ENCODE results near the gene SOX13. TPM values are rescaled to one million over a fixed set of nuclear protein-coding genes. Genes with fewer than 3 reads are reported as not detected.

SOX13 gene
- total and polyA plus RNA-seq, 9 donors = 12.0 to 43.0 (median 21.8) TPM

DNA sequence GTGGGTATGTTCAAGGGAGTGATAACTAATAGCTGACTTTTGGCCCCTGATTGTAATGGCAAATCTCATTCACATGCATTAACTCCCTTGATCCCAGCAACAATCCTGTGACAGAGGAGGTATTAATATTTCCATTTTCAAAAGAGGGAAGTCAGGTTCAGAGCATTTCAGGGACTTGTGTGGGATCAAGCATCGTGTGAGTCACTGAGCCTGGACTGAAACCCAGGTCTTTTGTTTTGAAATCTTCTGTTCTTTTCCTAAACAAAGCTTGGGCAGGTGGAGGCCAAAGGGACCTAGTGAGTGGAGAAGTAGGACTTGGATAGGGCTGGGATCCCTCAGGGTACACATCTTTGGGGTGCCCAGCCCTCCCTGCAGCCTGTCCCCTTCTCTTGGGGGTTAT, 41.0 kb downstream of the SOX13 start:
- 48 to 61% (median 56%) methylated on average over 1 of the region's 1 CpG for WGBS, 3 donors
- intact Hi-C loops (cut with DNase I) = no loop called here
- no peak for DNase-seq

DNA sequence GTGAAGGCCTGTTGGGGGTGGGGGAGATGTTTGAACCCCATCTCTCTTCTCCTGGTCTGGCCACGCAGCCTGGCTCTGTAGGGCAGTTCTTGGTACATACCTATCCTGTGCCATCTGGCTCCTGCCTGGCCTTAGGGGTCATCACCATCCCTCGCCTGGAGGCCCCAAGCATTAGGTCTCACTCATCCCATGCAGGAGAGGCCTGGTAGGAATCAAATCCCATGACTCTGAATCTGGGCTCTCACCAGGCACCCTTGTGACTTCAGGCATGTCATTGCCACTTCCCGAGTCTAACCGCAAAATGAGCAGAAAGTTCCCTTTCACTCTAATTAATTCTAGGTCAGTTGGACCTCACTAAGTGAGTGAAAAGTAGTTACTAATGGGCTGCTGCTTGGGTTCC, 41.7 kb downstream of the SOX13 start:
- intact Hi-C loops (cut with DNase I) = no loop called here
- TF ChIP-seq POLR2A (IDR thresholded peaks at IDR 0.05) (no peak), EP300 (IDR thresholded peaks at IDR 0.05) (no peak)
- TF ChIP-seq, protein P1, sequence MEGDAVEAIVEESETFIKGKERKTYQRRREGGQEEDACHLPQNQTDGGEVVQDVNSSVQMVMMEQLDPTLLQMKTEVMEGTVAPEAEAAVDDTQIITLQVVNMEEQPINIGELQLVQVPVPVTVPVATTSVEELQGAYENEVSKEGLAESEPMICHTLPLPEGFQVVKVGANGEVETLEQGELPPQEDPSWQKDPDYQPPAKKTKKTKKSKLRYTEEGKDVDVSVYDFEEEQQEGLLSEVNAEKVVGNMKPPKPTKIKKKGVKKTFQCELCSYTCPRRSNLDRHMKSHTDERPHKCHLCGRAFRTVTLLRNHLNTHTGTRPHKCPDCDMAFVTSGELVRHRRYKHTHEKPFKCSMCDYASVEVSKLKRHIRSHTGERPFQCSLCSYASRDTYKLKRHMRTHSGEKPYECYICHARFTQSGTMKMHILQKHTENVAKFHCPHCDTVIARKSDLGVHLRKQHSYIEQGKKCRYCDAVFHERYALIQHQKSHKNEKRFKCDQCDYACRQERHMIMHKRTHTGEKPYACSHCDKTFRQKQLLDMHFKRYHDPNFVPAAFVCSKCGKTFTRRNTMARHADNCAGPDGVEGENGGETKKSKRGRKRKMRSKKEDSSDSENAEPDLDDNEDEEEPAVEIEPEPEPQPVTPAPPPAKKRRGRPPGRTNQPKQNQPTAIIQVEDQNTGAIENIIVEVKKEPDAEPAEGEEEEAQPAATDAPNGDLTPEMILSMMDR (IDR thresholded peaks at IDR 0.05) = no peak
- DNase-seq = no peak
- Histone ChIP-seq H3K36me3 (no peaks in the 10 kb centered on the region), H3K4me1 (ENCODE audit: insufficient read depth) (peaks cover 4% of the 10 kb centered on the region), H3K9me3 (no peaks in the 10 kb centered on the region), H3K27ac (no peak overlapping the region), H3K4me3 (no peak overlapping the region), H3K27me3 (no peaks in the 10 kb centered on the region)
- 96 to 97% (median 97%) methylated on average over 4 of the region's 4 CpGs for WGBS, 3 donors

More for the DNA sequence above, 41.0 kb downstream of the SOX13 start:
- Histone ChIP-seq H3K9me3 (no peaks in the 10 kb centered on the region), H3K4me1 (ENCODE audit: insufficient read depth) (peaks cover 4% of the 10 kb centered on the region), H3K4me3 (no peak overlapping the region), H3K27ac (no peak overlapping the region), H3K36me3 (no peaks in the 10 kb centered on the region), H3K27me3 (no peaks in the 10 kb centered on the region)
- TF ChIP-seq, protein P1 (IDR thresholded peaks at IDR 0.05) = no peak
- TF ChIP-seq EP300 (IDR thresholded peaks at IDR 0.05) = no peak

DNA sequence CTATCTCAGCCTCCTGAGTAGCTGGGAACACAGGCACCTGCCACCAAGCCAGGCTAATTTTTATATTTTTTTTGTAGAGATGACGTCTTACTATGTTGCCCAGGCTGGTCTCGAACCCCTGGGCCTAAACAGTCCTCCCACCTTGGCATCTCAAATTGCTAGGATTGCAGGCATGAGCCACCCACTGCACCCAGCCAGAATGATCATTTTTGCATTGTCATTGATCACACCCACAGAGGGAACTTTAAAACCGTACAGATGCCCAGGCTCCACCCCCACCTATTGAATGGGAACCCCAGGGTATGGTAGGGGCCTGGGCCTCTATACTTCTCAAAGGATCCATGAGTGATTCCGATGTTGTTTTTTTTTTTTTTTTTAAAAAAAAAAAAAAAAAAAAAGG, 42.2 kb downstream of the SOX13 start:
- H3K9me3 ChIP-seq = no peaks in the 10 kb centered on the region
- no peak overlapping the region for H3K4me3 ChIP-seq
- TF ChIP-seq, protein P1 (IDR thresholded peaks at IDR 0.05) = no peak
- TF ChIP-seq EP300 (IDR thresholded peaks at IDR 0.05) (no peak), POLR2A (IDR thresholded peaks at IDR 0.05) (no peak)
- 89 to 92% (median 91%) methylated on average over 4 of the region's 4 CpGs for WGBS, 3 donors
- intact Hi-C loops (cut with DNase I) = no loop called here
- H3K4me1 ChIP-seq (ENCODE audit: insufficient read depth) = peaks cover 4% of the 10 kb centered on the region
- no peak overlapping the region for H3K27ac ChIP-seq
- DNase-seq = no peak
- no peaks in the 10 kb centered on the region for H3K36me3 ChIP-seq
- no peaks in the 10 kb centered on the region for H3K27me3 ChIP-seq

DNA sequence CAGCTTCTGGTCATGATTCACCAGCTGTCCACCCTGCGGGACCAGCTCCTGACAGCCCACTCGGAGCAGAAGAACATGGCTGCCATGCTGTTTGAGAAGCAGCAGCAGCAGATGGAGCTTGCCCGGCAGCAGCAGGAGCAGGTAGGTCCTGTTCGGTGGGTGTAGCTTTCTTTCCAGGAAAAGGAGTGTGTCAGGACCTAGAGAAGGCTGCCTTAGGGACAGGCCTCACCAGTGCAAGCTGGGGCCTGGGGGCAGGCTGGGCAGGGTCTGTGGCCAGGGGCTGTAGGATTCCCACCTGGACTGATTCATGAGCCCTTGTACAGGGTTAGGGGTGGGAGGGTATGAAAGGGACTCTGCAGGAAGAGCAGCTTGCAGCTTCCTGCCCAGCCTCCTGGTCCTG, 43.6 kb downstream of the SOX13 start:
- Histone ChIP-seq H3K4me1 (ENCODE audit: insufficient read depth) (peaks cover 2% of the 10 kb centered on the region), H3K9me3 (no peaks in the 10 kb centered on the region), H3K27me3 (no peaks in the 10 kb centered on the region), H3K27ac (no peak overlapping the region), H3K36me3 (no peaks in the 10 kb centered on the region), H3K4me3 (no peak overlapping the region)
- TF ChIP-seq EP300 (IDR thresholded peaks at IDR 0.05) (no peak), POLR2A (IDR thresholded peaks at IDR 0.05) (no peak)
- TF ChIP-seq, protein P1 (IDR thresholded peaks at IDR 0.05) = no peak
- intact Hi-C loops (cut with DNase I) = no loop called here
- WGBS, 3 donors = 91 to 100% (median 92%) methylated on average over 4 of the region's 4 CpGs
- no peak for DNase-seq
